ENCODE results near the gene YDJC.
"Not testable (repeated sequence)": the region's sequence is repeated elsewhere in the genome, so short reads cannot be mapped to it uniquely, and the experiment has no call there.

The YDJC gene

GRCh38 chr22:21660904-21661303 lies 31.1 kb upstream of the YDJC start:
- Mint-ChIP-seq H3K9me3 (peaks cover 2 to 4% of the 10 kb centered on the region in 2 donors), H3K27ac (no peak overlapping the region), H3K36me3 (peaks cover 0 to 6% of the 10 kb centered on the region in 2 donors), H3K4me3 (no peak overlapping the region), H3K27me3 (no peaks in the 10 kb centered on the region), H3K4me1 (peaks cover 17 to 25% of the 10 kb centered on the region in 2 donors)
- ATAC-seq (replicated peaks) (no peak), DNase-seq (no peak)

- peaks cover 11 to 18% of the 10 kb centered on the region in 2 donors for H3K4me1 Mint-ChIP-seq
- H3K36me3 Mint-ChIP-seq = peaks cover 0 to 6% of the 10 kb centered on the region in 2 donors
- no peak overlapping the region for H3K27ac Mint-ChIP-seq
- ATAC-seq (replicated peaks) = no peak
- no peak for DNase-seq
- H3K27me3 Mint-ChIP-seq = no peaks in the 10 kb centered on the region
- peaks cover 2 to 4% of the 10 kb centered on the region in 2 donors for H3K9me3 Mint-ChIP-seq
- no peak overlapping the region for H3K4me3 Mint-ChIP-seq
These were observed 30.2 kb upstream of the YDJC start for GRCh38 chr22:21659864-21660525.

GRCh38 chr22:21657360-21658032 lies 27.7 kb upstream of the YDJC start:
- Mint-ChIP-seq H3K4me1 (peaks cover 9 to 24% of the 10 kb centered on the region in 2 donors), H3K4me3 (peak overlapping the region; percentile 86 to 88), H3K27me3 (no peaks in the 10 kb centered on the region), H3K36me3 (peaks cover 0 to 6% of the 10 kb centered on the region in 2 donors), H3K27ac (peak overlapping the region; percentile 70), H3K9me3 (peaks cover 2 to 4% of the 10 kb centered on the region in 2 donors)
- ATAC-seq (replicated peaks) (peak; percentile 92 to 94), DNase-seq (peak; percentile 65)

- Mint-ChIP-seq H3K27ac (peak overlapping the region; percentile 67), H3K4me1 (peaks cover 11 to 29% of the 10 kb centered on the region in 2 donors), H3K36me3 (peaks cover 0 to 6% of the 10 kb centered on the region in 2 donors), H3K27me3 (no peaks in the 10 kb centered on the region), H3K4me3 (peak overlapping the region; percentile 81 to 86), H3K9me3 (peaks cover 2 to 4% of the 10 kb centered on the region in 2 donors)
- no peak for DNase-seq
- ATAC-seq (replicated peaks) = no peak
These were observed 27.2 kb upstream of the YDJC start for GRCh38 chr22:21657020-21657359.

GRCh38 chr22:21652547-21653545 lies 23.0 kb upstream of the YDJC start:
- peaks cover 21% of the 10 kb centered on the region in 2 donors for H3K36me3 Mint-ChIP-seq
- no peak for ATAC-seq (replicated peaks)
- no peaks in the 10 kb centered on the region for H3K27me3 Mint-ChIP-seq
- H3K9me3 Mint-ChIP-seq = peaks cover 0 to 4% of the 10 kb centered on the region in 2 donors
- DNase-seq = no peak
- peak overlapping the region; percentile 88 to 99 for H3K4me3 Mint-ChIP-seq
- no peak overlapping the region for H3K27ac Mint-ChIP-seq
- peaks cover 28 to 49% of the 10 kb centered on the region in 2 donors for H3K4me1 Mint-ChIP-seq

GRCh38 chr22:21652010-21652546 lies 22.3 kb upstream of the YDJC start:
- peaks cover 26 to 45% of the 10 kb centered on the region in 2 donors for H3K4me1 Mint-ChIP-seq
- H3K27me3 Mint-ChIP-seq = no peaks in the 10 kb centered on the region
- H3K4me3 Mint-ChIP-seq = peak overlapping the region; percentile 88 to 99
- peak overlapping the region; percentile 90 for H3K27ac Mint-ChIP-seq
- ATAC-seq (replicated peaks) (peak; percentile 97 to 99), DNase-seq (peak; percentile 78)
- peaks cover 0 to 4% of the 10 kb centered on the region in 2 donors for H3K9me3 Mint-ChIP-seq
- H3K36me3 Mint-ChIP-seq = peaks cover 21% of the 10 kb centered on the region in 2 donors

GRCh38 chr22:21651521-21652009 lies 21.7 kb upstream of the YDJC start:
- H3K36me3 Mint-ChIP-seq = peaks cover 21 to 25% of the 10 kb centered on the region in 2 donors
- H3K4me3 Mint-ChIP-seq = peak overlapping the region; percentile 88 to 99
- H3K9me3 Mint-ChIP-seq = no peaks in the 10 kb centered on the region
- H3K27ac Mint-ChIP-seq = peak overlapping the region; percentile 20
- DNase-seq (no peak), ATAC-seq (replicated peaks) (peak in 1 of 2 donors; percentile 16)
- H3K4me1 Mint-ChIP-seq = peaks cover 23 to 45% of the 10 kb centered on the region in 2 donors
- H3K27me3 Mint-ChIP-seq = no peaks in the 10 kb centered on the region

- H3K36me3 Mint-ChIP-seq = peaks cover 25 to 29% of the 10 kb centered on the region in 2 donors
- H3K27me3 Mint-ChIP-seq = no peaks in the 10 kb centered on the region
- no peaks in the 10 kb centered on the region for H3K9me3 Mint-ChIP-seq
- H3K4me1 Mint-ChIP-seq = peaks cover 26 to 50% of the 10 kb centered on the region in 2 donors
- peak overlapping the region; percentile 20 for H3K27ac Mint-ChIP-seq
- peak overlapping the region; percentile 88 to 99 for H3K4me3 Mint-ChIP-seq
- no peak for DNase-seq
- no peak for ATAC-seq (replicated peaks)
These were observed 21.1 kb upstream of the YDJC start for GRCh38 chr22:21650823-21651520.

- no peak overlapping the region for H3K4me3 Mint-ChIP-seq
- ATAC-seq (replicated peaks) (no peak), DNase-seq (no peak)
- H3K4me1 Mint-ChIP-seq = peaks cover 26 to 50% of the 10 kb centered on the region in 2 donors
- H3K36me3 Mint-ChIP-seq = peaks cover 25 to 29% of the 10 kb centered on the region in 2 donors
- no peaks in the 10 kb centered on the region for H3K9me3 Mint-ChIP-seq
- no peaks in the 10 kb centered on the region for H3K27me3 Mint-ChIP-seq
- H3K27ac Mint-ChIP-seq = no peak overlapping the region
These were observed 20.5 kb upstream of the YDJC start for GRCh38 chr22:21650280-21650679.

GRCh38 chr22:21646608-21647590 lies 17.1 kb upstream of the YDJC start:
- Mint-ChIP-seq H3K27ac (no peak overlapping the region), H3K27me3 (no peaks in the 10 kb centered on the region), H3K36me3 (peaks cover 33 to 38% of the 10 kb centered on the region in 2 donors), H3K4me3 (no peak overlapping the region), H3K4me1 (peaks cover 37 to 59% of the 10 kb centered on the region in 2 donors), H3K9me3 (no peaks in the 10 kb centered on the region)
- ATAC-seq (replicated peaks) = peak; percentile 27 to 37
- peak; percentile 60 for DNase-seq

GRCh38 chr22:21645513-21645912 lies 15.7 kb upstream of the YDJC start:
- not testable (repeated sequence) for ATAC-seq (replicated peaks); DNase-seq; H3K9me3 Mint-ChIP-seq; H3K27me3 Mint-ChIP-seq; H3K4me3 Mint-ChIP-seq; H3K27ac Mint-ChIP-seq
- Mint-ChIP-seq H3K4me1 (peaks cover 35 to 57% of the 10 kb centered on the region in 2 donors), H3K36me3 (peaks cover 31 to 38% of the 10 kb centered on the region in 2 donors)

GRCh38 chr22:21643533-21644357 lies 13.9 kb upstream of the YDJC start:
- ATAC-seq (replicated peaks) (no peak), DNase-seq (no peak)
- Mint-ChIP-seq H3K27ac (peak overlapping the region; percentile 90), H3K9me3 (no peaks in the 10 kb centered on the region), H3K27me3 (no peaks in the 10 kb centered on the region), H3K4me3 (peak overlapping the region; percentile 92 to 98), H3K4me1 (peaks cover 29 to 46% of the 10 kb centered on the region in 2 donors), H3K36me3 (peaks cover 16 to 26% of the 10 kb centered on the region in 2 donors)
